ENCODE measurements around the gene KLHL42. TPM values are rescaled to one million over a fixed set of nuclear protein-coding genes. Genes with fewer than 3 reads are reported as not detected.

KLHL42 gene
- total and polyA plus RNA-seq, 2 of the 13 experiments (the other 11 are each of a cell fraction or from before 2014, with no cell fraction given), result 13.5 to 14.0 TPM

DNA sequence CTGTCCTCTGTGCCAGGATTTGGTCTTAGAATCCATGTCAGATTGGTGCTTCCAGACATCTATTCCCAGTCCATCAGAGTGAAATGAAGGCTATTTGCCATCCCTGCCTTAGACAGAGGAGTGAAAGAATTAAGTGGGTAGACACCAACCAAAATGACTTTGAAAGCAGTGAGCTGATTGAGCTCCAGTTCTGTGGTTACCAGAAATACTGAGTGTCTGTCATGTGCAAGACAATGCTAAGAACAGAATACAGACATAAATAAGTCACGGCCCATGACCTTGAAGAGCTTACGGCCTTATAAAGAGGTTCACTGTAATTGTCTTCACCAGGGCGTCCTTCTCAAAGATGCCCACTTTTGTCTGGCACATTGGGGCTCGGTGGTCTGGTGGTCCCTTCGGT, 21.6 kb downstream of the KLHL42 start:
- POLR2A ChIA-PET, result no interaction called here
- DNase-seq (ENCODE audit: low spot score) (no peak), ATAC-seq (no peak), FAIRE-seq (no peak)
- H4K20me1 ChIP-seq (ENCODE audit: insufficient read depth, low read length), result no peaks in the 10 kb centered on the region
- no peaks in the 10 kb centered on the region for H3K9me3 ChIP-seq (ENCODE audit: low read length)
- no peak overlapping the region for H3K4me3 ChIP-seq (replicated peaks in 1 of 3; ENCODE audit: insufficient read depth in 1 of 3, low read depth in 2 of 3, low read length in 3 of 3)
- CTCF ChIA-PET (ENCODE audit: low intra/inter-chr PET ratio, low total read pairs), result no interaction called here
- intact Hi-C loops (cut with micrococcal nuclease; ENCODE audit: unreplicated experiment), result no loop called here
- in situ Hi-C loops (cut with HindIII; ENCODE audit: extremely low pct_ligation_motif_present, low pct_unique_long_range_greater_than_20kb), result no loop called here
- H3K4me2 ChIP-seq (ENCODE audit: low read depth, low read length), result no peak overlapping the region
- no peaks in the 10 kb centered on the region for H3K27me3 ChIP-seq (ENCODE audit: control insufficient read depth in 1 of 2, insufficient read depth in 2 of 2, low read length in 2 of 2)
- H3K27ac ChIP-seq (ENCODE audit: extremely low read length, insufficient read depth, low read length), result no peak overlapping the region
- no peak overlapping the region for H2AFZ ChIP-seq (ENCODE audit: low read length)
- no TSS peak for BruUV-seq (replicated peaks)
- peaks cover 1 to 23% of the 10 kb centered on the region in 2 experiments; a peak in 3 of 5 replicates for H3K36me3 ChIP-seq (replicated peaks in 1 of 2; ENCODE audit: control insufficient read depth in 1 of 2, insufficient read depth in 2 of 2, low read length in 2 of 2)
- WGBS (ENCODE audit: low lambda C conversion rate), result 94% methylated on average over 3 of the region's 5 CpGs
- H3K79me2 ChIP-seq (ENCODE audit: insufficient read depth, low read length), result no peaks in the 10 kb centered on the region
- no peak overlapping the region for H3K9ac ChIP-seq (ENCODE audit: insufficient read depth, low read depth, low read length)
- H3K4me1 ChIP-seq (ENCODE audit: insufficient read depth, low read length), result no peaks in the 10 kb centered on the region
- TF ChIP-seq, protein P1, sequence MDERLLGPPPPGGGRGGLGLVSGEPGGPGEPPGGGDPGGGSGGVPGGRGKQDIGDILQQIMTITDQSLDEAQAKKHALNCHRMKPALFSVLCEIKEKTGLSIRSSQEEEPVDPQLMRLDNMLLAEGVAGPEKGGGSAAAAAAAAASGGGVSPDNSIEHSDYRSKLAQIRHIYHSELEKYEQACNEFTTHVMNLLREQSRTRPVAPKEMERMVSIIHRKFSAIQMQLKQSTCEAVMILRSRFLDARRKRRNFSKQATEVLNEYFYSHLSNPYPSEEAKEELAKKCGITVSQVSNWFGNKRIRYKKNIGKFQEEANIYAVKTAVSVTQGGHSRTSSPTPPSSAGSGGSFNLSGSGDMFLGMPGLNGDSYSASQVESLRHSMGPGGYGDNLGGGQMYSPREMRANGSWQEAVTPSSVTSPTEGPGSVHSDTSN (CRISPR knock-in tag; IDR thresholded peaks at IDR 0.05), result no peak
- TF ChIP-seq IRF2 (CRISPR knock-in tag; IDR thresholded peaks at IDR 0.05) (no peak), ZNF562 (CRISPR knock-in tag; IDR thresholded peaks at IDR 0.05; ENCODE audit: borderline replicate concordance) (no peak), TCF7 (IDR thresholded peaks at IDR 0.05; ENCODE audit: low read depth) (no peak), ZNF331 (CRISPR knock-in tag; IDR thresholded peaks at IDR 0.05) (no peak), TEAD2 (CRISPR knock-in tag; IDR thresholded peaks at IDR 0.05) (no peak), ONECUT2 (CRISPR knock-in tag; IDR thresholded peaks at IDR 0.05) (no peak)
- TF ChIP-seq, protein P2, sequence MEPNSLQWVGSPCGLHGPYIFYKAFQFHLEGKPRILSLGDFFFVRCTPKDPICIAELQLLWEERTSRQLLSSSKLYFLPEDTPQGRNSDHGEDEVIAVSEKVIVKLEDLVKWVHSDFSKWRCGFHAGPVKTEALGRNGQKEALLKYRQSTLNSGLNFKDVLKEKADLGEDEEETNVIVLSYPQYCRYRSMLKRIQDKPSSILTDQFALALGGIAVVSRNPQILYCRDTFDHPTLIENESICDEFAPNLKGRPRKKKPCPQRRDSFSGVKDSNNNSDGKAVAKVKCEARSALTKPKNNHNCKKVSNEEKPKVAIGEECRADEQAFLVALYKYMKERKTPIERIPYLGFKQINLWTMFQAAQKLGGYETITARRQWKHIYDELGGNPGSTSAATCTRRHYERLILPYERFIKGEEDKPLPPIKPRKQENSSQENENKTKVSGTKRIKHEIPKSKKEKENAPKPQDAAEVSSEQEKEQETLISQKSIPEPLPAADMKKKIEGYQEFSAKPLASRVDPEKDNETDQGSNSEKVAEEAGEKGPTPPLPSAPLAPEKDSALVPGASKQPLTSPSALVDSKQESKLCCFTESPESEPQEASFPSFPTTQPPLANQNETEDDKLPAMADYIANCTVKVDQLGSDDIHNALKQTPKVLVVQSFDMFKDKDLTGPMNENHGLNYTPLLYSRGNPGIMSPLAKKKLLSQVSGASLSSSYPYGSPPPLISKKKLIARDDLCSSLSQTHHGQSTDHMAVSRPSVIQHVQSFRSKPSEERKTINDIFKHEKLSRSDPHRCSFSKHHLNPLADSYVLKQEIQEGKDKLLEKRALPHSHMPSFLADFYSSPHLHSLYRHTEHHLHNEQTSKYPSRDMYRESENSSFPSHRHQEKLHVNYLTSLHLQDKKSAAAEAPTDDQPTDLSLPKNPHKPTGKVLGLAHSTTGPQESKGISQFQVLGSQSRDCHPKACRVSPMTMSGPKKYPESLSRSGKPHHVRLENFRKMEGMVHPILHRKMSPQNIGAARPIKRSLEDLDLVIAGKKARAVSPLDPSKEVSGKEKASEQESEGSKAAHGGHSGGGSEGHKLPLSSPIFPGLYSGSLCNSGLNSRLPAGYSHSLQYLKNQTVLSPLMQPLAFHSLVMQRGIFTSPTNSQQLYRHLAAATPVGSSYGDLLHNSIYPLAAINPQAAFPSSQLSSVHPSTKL (CRISPR knock-in tag; IDR thresholded peaks at IDR 0.05), result no peak
- TF ChIP-seq, protein P3, sequence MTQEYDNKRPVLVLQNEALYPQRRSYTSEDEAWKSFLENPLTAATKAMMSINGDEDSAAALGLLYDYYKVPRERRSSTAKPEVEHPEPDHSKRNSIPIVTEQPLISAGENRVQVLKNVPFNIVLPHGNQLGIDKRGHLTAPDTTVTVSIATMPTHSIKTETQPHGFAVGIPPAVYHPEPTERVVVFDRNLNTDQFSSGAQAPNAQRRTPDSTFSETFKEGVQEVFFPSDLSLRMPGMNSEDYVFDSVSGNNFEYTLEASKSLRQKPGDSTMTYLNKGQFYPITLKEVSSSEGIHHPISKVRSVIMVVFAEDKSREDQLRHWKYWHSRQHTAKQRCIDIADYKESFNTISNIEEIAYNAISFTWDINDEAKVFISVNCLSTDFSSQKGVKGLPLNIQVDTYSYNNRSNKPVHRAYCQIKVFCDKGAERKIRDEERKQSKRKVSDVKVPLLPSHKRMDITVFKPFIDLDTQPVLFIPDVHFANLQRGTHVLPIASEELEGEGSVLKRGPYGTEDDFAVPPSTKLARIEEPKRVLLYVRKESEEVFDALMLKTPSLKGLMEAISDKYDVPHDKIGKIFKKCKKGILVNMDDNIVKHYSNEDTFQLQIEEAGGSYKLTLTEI (CRISPR knock-in tag; conservative IDR thresholded peaks at IDR 0.05), result no peak
